ENCODE results near the gene ITPKC. TPM values are rescaled to one million over a fixed set of nuclear protein-coding genes. Genes with fewer than 3 reads are reported as not detected.
A peak's percentile ranks its signal among the peaks of the same experiment; 100 is the strongest.

ITPKC gene
- total and polyA plus RNA-seq, 9 of the 15 experiments (the other 6 are each of a cell fraction or from before 2014, with no cell fraction given): 0.08 to 9.3 (median 5.8) TPM

- no peak for TF ChIP-seq ZNF280A (IDR thresholded peaks at IDR 0.05; ENCODE audit: low read depth, partially characterized antibody)
- TF ChIP-seq MAX (CRISPR knock-in tag; IDR thresholded peaks at IDR 0.05): peak; percentile 17; the same call in 1 of the 2 replicates
- TF ChIP-seq TFAP4 (CRISPR knock-in tag; IDR thresholded peaks at IDR 0.05; ENCODE audit: borderline replicate concordance): peak; percentile 8; the same call in 1 of the 2 replicates
- TF ChIP-seq XRCC4 (IDR thresholded peaks at IDR 0.05; ENCODE audit: extremely low read depth, insufficient read depth, insufficient read length): no peak
- TF ChIP-seq JUN (IDR thresholded peaks at IDR 0.05; ENCODE audit: borderline replicate concordance, low read depth, low read length): no peak
- no peak for TF ChIP-seq JUN (CRISPR knock-in tag; IDR thresholded peaks at IDR 0.05; ENCODE audit: borderline replicate concordance)
- no peak for TF ChIP-seq TAF9B (IDR thresholded peaks at IDR 0.05; ENCODE audit: partially characterized antibody)
- no peak for TF ChIP-seq TOE1 (IDR thresholded peaks at IDR 0.05; ENCODE audit: borderline replicate concordance)
- TF ChIP-seq TOE1 (CRISPR knock-in tag; IDR thresholded peaks at IDR 0.05; ENCODE audit: borderline replicate concordance, low read depth): no peak
- no peak for TF ChIP-seq ATF3 (IDR thresholded peaks at IDR 0.05)
- no peak for TF ChIP-seq ATF3 (CRISPR knock-in tag; conservative IDR thresholded peaks at IDR 0.05)
- no peak for TF ChIP-seq ZNF175 (CRISPR knock-in tag; IDR thresholded peaks at IDR 0.05; ENCODE audit: low read depth)
- TF ChIP-seq FOSL1 (tag; conservative IDR thresholded peaks at IDR 0.05): 0 out of 2 replicates have a peak, but pooled peaks have one; percentile 2
- no peak for TF ChIP-seq STAT5B (CRISPR knock-in tag; IDR thresholded peaks at IDR 0.05)
- no peak for TF ChIP-seq MEIS2 (IDR thresholded peaks at IDR 0.05; ENCODE audit: partially characterized antibody)
Observed at GRCh38 chr19:40691421-40692211, 25.3 kb upstream of the ITPKC start (continued).
